ENCODE measurements around the gene CXCL10.
A peak's percentile ranks its signal among the peaks of the same experiment; 100 is the strongest.
"Not testable (repeated sequence)": the region's sequence is repeated elsewhere in the genome, so short reads cannot be mapped to it uniquely, and the experiment has no call there.

Gene CXCL10

DNA sequence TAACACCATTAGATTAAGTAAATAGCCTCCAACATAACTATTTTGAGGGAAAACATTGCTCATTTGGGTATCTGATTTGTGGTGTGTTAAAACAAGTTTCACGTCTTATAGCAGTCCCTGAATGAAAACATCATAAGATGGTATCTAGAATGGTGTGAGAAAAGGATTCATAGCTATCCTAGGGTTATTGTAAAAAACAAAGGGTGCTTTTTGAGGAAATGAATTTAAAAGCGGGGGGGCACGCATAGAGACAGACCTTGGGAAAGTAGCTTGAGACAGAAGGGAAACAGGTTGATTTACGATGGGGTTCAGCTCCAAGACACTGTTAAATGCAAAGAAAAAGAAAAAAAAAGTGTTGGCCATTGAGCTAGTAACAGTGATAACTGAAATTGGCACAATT lies 768 bp upstream of the CXCL10 start:
- DNase-seq: peak; percentile 41

DNA sequence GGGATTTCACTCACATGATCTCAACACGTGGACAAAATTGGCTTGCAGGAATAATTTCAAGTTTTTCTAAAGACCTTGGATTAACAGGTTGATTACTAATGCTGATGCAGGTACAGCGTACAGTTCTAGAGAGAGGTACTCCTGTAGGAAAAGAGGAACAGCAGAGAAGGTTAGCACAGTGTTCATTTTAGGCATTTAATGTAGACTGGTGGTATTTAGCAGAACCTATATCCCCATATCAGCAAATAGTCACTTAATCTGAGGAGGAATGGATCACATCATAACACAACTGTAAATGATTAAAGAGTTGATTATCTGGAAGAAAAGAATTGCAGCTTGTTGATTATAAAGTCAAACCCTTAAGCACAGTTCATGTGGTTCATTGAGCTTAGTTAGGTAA lies 620 bp downstream of the CXCL10 start:
- DNase-seq: peak; percentile 19

DNA sequence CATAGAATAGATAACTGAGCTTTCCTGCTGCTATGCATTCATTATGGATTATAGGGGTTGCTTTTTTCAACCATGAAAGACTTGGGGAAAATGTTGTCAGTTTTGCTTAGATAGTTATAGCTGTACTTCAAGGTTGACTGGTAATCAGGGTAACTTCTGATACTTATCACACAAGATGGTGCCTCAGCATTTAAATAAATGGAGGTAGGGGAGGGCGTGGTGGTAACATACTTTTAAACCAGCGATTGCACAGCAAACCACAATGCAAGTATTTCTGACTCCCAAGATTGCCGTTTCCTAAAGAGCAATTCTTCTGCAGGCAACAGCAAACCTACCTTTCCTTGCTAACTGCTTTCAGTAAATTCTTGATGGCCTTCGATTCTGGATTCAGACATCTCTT lies 1.3 kb downstream of the CXCL10 start:
- peak; percentile 38 for DNase-seq

DNA sequence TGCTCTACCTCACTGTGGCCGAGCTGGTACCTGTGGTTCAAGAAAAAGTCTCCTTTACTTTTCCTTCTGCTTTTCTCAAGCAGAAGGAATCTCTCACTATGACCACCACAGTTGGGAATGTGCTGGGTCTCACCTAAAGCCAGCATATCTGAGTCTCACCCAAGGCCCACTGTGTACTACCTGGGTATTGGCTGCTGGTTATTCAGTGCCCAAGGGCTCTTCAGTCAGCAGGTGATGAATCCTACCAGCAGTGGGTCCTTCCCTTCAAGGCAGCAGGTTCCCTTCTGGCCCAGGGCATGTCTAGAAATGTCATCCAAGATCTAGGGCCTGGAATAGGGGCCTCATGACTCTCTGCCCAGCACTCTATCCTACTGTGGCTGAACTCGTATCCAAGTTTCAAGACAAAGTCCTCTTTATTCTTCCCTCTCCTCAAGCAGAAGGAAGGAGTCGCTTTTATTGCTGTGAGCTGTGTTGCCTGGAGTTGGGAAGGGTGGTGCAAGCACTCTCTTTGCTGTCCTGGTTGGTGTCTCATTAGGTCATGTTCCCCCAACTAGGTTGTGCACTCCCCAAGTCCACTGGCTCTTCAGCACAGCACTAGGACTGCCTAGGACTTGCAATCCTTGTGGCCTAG lies 6.1 kb downstream of the CXCL10 start:
- DNase-seq: no peak

DNA sequence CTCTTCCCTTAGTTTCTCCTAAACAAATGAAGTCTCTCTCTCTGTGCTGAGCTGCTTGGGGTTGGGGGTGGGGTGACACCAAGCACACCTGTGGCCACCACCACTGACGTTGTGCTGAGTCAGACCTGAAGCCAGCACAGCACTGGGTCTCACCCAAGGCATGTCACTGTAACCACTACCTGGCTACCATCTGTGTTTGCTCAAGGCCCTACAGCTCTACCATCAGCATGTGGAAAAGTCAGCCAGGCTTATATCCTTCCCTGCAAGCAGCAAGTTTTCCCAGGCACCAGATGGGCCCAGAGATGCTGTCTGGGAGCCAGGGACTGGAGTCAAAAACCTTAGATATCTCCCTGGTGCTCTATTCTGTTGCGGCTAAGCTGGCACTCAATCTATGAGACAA lies 6.9 kb downstream of the CXCL10 start:
- no peak for DNase-seq

DNA sequence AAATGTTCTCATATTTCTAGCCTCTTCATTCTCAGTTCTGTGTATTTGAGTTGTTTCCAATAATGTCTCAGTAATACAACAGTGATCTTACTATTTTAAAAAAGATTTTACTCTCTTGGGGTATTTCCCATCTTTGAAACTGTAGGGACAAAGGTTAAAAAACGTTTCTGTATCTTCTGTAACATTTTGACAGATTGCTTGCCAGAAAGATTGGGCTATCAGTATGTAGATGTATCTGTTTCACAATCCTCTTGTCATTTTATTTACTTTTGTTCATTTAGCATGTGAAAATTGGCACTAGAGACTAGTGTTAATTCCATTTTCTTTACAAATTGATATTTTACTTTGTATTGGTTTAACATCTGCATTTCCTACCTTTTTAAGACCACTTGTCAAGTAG lies 9.8 kb downstream of the CXCL10 start:
- no peak for DNase-seq

DNA sequence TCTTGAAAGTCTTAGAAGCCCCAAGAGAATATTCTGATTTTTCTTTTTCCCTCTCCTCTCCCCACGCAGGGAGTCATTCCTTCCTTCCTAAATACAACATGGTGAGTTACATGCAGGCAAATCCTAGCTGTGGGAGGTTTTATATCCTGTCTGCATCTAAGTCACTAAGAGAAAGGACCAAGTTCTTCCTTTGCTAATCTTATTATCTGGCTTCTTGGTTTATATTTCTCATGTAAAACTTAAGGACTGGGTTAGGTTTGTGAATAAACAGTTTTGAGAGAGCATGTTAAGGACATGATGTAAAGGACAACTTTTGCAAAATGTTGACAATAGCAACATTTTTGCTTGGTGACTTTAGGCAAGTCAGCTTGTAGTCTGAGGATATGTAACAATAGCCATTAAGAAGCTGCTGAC lies 10.9 kb downstream of the CXCL10 start:
- DNase-seq: no peak

DNA sequence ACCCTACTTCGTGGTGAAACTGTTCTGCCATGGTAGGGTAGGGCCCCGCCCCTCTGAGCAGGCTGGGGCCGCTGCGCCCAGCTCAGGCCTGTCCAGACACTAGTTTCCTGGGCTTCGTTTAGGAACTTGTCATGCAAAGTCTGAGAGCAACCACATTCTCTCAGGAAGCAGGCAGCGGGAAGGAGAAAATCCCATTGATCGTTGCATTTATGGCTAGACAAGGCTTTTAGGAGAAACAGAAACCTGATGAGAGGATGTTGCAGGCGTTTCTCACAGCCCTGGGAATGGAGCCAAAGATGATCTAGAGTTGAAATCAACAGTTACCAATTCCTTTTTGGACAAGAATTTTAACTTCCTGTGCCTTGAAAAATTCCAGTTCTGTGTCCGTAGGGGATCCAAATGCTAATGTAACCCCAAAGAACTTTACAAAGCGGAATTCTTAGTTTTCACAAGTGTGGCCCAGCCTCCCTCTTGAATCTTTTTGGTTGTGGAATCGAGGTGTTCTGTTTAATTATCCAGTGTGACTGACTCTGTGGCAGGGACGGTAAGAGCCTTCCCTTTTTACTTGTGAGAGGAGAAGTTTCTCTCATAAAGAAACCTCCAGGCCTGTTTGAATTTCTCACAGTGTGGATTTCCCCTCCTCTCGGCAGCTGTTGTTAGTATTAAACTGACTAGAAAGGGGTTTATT lies 11.5 kb downstream of the CXCL10 start:
- DNase-seq: peak; percentile 88

DNA sequence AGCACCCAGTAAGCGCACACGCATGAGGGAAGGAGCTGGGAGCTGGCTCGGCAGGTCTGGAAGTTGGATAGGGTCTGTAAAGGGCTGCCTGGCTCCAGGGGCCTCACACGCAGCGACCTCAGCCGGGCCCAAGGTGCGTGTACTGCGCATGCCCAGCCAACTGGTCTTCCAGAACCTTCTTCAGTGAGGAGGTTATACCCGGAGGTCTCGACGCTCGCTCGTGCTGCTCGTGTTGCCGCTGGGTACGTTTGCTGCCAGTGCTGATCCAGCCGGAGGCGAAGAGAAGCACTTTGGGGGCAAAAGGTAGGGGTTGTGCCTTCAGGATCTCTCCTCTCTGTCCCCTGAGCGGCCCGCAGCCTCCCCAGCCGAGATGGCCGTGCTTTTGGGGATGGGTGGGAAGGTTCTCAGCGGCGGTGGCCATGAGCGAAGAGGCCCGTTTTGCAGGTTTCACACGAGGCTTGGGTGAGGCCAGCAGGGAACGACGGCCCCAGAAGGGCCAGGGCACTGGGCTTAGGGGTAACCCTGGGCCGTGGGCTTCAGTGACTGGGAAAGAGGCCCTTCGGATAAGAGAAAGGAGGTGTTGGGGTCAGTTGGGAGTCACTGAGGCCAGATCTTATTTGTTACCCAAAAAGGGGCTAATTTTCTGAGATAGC lies 12.2 kb downstream of the CXCL10 start:
- no peak for DNase-seq

DNA sequence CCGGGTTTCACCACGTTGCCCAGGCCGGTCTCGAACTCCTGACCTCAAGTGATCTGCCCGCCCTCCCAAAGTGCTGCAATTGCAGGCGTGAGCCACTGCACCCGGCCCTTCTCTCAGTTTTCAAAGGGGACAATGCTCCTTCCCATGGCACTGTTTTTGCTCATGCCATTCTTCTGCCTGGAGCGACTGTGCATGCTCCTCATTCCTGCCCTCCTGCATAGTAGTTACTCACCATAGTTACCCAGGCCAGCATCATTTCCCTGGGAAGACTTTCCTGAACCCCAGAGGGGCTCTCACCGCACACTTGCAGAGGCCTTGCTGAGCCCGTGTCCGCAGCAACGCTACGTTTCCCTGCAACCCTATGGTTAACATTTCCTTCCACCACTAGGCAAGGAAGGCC lies 12.7 kb downstream of the CXCL10 start:
- no peak for DNase-seq

DNA sequence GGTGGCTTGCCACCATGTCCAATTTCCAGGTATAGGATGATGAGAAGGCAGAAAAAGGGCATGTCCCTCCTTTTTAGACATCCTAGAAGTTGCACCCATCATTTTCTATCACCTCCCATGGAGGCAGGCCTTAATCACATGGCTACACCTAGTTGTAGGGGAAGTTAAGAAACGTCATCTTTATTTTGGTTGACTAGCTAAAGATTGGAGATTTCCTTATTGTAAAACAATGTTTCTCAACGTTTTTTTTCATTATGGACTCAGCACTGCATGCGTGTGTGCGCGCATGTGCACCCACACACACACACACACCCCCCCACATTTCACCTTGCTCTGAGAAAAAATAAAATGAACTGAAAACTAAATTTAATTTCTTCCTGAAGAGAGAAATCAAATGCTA lies 14.0 kb downstream of the CXCL10 start:
- DNase-seq: peak; percentile 67

DNA sequence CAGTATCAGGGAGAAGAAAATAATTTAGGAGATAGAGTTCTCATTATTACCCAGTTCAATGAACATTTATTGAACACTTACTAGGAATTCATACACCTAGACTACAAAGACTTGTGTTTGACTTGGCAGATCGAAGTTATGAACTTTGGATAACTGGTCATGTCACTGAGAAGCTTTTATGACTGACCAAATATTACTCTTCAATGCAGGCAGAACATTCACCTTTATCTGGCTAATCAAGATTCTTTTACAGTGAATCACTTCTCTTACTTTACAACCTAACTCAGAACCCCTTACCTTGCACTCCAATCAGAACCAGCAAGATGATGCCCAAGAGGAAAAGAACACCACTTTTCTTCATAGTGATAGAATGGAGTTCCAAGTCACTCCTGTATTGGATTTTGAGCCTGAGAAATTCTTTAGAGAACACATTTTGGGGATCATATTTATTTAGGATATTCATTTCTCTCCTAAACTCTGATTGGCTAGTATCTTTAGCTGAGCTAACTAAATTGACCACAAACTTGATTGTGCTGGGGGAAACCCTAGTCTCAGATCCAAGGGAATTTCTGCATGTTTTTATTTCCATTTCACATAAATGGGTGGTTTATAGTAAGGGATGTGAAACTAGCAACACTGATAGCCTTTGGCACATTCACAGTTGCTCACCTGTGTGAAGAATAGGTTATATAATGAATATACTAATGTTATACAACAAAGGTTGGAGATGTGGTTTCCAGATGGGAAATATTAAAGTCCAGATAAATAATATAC lies 16.0 kb downstream of the CXCL10 start, which contains the start of gene CXCL9:
CXCL9 (minus strand) TSS at position 421 of the 774 bp plus-strand sequence; CDS start at position 361, 60 bp downstream.
- no peak for DNase-seq

DNA sequence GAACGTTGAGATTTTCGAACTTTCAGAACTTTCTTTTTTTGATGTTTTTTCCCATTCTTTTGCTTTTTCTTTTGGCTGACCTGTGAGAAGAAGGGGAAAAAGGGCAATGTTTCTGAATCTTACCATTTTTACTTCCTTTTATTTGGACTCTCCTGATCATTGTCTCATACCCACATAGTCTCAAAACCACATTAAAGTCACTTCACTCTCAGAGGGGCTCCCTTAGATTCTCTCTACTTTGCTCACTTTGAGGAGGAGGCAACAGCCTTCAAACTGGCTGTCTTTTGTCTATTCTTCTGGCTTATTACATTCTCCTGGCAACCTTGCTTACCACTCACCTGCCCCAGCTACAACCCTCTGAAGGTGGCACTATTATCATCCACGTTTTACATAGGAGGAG lies 19.7 kb downstream of the CXCL10 start:
- DNase-seq: peak; percentile 27

DNA sequence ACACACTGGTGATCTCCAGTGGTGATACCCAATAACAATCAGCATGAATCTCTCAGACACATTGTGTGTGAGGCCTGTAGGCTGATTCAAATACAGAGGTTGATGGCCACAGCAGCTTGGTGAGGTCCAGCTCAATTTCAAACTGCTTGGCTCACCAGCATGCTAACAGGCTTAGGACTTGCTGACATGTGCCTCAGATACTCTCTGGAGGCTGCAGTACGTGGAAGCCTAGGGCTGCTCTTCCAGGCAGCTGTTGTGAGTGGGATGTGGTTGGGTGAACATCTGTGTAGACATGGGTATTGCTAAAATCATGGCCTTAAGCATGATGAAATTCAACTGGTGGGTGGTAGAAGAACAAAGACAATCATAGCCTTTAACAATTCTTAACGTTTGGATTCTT lies 20.3 kb downstream of the CXCL10 start:
- peak; percentile 87 for DNase-seq

DNA sequence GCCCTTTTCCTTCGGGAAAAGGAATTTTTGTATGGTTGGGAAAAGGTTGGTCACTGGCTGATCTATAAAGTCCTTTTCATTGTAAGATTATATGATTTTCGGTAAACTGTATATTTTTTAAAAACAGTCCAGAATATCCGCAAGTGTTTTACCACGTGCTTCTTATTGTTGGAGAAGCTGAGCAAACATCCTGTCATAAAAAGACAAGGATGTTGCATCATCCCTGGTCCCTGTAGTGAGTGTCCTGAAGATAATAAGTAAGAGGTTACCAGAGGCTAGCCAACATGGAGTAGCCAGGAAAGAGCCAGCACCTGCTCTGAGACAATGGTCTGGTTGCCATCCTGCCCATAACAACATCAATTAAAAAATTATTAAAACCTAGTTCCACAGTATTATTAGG lies 21.1 kb downstream of the CXCL10 start:
- DNase-seq: peak; percentile 80

DNA sequence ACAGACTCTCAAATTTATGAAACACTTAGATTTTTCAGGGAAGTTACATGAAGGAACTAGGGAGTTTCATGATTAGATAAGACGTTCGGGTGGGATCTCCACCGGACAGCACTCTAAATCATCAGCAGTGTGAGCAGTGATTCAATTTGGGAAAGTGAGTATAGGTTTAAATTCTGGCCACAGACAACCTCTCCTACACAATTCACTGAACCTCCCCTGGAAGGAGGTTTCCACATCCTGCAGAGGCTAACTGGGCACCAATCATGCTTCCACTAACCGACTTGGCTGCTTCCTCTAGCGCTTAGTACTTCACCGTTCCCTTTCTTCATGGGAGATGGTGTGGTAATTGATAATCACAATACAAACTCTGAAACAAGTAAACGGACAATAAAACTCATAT lies 21.6 kb downstream of the CXCL10 start:
- peak; percentile 80 for DNase-seq

DNA sequence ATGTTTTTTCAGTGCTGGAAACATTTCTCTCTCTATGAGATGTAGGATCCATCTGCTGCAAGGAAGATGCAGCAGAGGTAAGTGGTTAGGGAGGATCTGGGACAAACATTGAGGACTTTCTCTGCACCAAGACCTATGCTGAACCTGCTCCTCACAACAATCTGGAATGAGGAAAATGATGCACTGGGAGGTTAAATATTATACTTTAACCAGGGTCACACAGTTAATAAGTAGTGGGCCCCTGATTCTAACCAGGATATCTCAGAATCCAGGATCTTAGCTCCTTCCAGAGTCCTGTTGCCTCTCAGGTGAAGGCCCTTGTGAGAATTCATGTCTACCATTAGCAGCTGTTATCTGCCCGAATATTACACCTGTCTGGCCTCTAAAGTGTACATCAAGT lies 23.0 kb downstream of the CXCL10 start:
- DNase-seq: no peak

DNA sequence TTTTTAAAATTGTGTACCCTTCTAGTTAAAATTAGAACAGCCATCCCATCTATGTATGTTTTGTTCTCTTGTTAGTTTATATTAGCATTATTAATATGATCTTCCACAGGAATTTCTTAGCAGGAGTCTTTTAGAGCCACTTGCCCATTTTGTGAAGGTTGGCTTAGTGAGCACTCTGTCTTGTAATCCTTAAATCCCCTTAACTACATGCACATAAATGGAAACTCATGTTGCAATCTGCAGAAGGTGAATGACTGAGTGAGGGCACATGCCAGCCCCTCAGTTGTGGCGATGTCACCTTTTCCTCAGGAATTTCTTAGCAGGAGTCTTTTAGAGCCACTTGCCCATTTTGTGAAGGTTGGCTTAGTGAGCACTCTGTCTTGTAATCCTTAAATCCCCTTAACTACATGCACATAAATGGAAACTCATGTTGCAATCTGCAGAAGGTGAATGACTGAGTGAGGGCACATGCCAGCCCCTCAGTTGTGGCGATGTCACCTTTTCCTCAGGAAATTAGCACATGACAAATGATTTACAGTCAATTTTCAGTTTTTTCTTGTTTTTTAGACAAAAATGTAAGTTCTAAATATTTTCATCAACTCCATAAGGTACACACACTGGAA lies 24.7 kb downstream of the CXCL10 start:
- not testable (repeated sequence) for DNase-seq

DNA sequence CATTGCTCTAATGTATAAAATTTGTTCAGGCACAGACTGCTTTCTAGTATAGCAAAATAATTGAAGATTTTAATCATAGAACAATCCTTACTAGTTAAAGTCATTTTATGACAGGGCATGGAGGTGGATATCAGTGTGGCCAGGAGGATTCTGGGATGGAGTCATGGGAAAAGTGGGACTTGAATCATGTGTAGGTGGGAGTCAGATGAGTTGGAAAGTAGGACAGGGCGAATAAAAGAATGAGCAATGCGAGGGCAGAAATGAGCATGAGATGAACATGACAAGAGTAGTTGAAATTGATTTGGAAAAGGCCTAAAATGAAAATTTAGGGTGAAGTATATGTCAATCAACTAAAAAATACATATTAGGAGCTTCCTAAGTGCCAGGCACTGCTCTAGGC lies 25.4 kb downstream of the CXCL10 start:
- no peak for DNase-seq

DNA sequence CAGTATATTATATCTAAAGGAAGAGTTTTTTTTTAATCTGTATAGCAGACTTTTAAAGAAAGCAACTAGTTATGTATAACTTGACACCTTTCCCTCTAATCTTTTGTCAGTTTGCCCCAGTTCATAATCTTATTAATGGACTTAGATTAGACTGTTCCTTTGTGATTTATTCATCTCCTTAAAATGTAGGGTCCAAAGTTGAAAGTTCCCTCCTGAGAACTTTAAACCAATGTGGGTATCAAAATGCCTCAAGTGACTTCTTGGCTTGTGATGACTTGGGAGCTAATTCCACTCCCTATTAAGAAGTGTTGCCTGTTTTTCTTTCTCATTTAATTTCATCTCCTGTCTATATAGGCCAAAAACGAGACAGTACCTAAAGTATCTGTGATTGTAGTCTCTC lies 26.2 kb downstream of the CXCL10 start:
- DNase-seq: no peak

DNA sequence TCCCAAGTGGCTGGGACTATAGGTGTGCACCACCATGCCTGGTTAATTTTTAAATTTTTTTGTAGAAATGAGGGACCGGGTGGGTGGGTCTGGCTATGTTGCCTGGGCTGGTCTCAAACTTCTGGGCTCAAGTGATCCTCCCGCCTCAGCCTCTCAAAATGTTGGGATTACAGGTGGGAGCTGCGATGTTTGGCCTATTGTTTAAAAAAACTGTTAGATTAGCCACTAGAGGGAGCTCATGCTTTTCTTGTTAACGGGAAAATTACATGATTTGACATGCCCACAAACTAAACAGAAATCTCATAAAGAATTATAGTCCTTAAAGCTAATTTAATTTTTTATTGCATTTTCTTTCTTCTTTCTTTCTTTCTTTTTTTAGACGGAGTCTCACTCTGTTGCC lies 27.6 kb downstream of the CXCL10 start:
- DNase-seq: peak; percentile 76

DNA sequence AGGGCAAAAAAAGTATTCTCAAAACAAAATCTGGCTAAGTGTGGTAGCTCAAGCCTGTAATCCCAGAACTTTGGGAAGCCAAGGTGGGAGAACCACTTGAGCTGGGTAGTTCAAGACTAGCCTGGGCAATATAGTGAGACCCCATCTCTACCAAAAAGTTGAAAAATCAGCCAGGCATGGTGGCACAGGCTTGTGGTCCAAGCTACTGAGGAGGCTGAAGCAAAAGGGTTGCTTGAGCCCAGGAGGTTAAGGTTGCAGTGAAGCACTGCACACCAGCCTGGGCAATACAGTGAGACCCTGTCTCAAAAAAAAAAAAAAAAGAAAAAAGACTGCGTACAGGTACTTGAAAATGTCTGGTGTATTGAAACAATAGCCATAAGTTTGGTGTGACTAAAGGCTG lies 30.8 kb downstream of the CXCL10 start:
- DNase-seq: no peak

Measured in inflammatory macrophage treated with lipopolysaccharide for 4 hours (primary cell).